ENCODE results near the gene BAG1.
A peak's percentile ranks its signal among the peaks of the same experiment; 100 is the strongest.

BAG1 gene

DNA sequence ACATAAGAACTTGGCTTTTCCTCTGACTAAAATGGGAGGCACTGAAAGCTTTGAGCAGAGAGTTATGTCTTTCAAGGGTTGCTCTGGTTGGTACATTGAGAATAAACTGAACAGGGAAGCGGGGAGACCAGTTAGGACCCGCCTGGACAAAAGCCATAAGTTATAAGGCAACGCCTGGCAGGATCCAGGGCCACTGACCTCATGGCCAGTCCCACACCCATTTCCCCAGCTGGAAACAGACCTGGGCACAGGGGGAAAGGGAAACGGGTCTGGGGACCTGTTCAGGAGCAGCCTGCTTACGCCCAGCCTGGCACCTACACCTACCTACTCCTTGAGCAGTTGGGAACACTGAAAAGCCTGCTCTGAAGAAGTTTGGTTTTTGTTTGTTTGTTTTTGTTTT lies 23.2 kb downstream of the BAG1 start:
- H3K79me1 ChIP-seq (ENCODE audit: low read depth, low read length) = no peaks in the 10 kb centered on the region
- H2BK15ac ChIP-seq (ENCODE audit: low read length) = no peak overlapping the region
- no peak overlapping the region for H3K4me3 ChIP-seq (ENCODE audit: low read length in 2 of 2)
- no peak overlapping the region for H3K14ac ChIP-seq (ENCODE audit: low read length)
- H3K27me3 ChIP-seq (ENCODE audit: control insufficient read depth in 3 of 3, insufficient read depth in 3 of 3, low read depth in 1 of 3, low read length in 3 of 3) = peaks cover 0 to 3% (median 3%) of the 10 kb centered on the region in 3 experiments
- H3K27ac ChIP-seq (replicated peaks; ENCODE audit: low read length) = no peak overlapping the region
- WGBS, 2 donors (ENCODE audit: extremely low coverage in 2 of 2, insufficient read length in 2 of 2, insufficient replicate concordance in 1 of 2) = no CpG with 5 or more reads among the region's 5 CpGs
- H3K23ac ChIP-seq (ENCODE audit: low read depth, low read length, poor library complexity) = no peak overlapping the region
- DNase-seq (ENCODE audit: low spot score) = no peak
- H3K4ac ChIP-seq (ENCODE audit: low read length) = no peak overlapping the region
- H3K9ac ChIP-seq (ENCODE audit: low read depth, low read length, poor library complexity) = no peak overlapping the region
- no peak overlapping the region for H4K8ac ChIP-seq (ENCODE audit: low read depth, low read length)
- H4K91ac ChIP-seq (ENCODE audit: low read depth, low read length, poor library complexity) = no peak overlapping the region
- H2BK12ac ChIP-seq (ENCODE audit: low read length) = no peak overlapping the region
- no peak overlapping the region for H2BK120ac ChIP-seq (ENCODE audit: low read depth, low read length)
- H3K4me1 ChIP-seq (ENCODE audit: control insufficient read depth in 2 of 2, insufficient read depth in 1 of 2, low read depth in 1 of 2, low read length in 2 of 2) = peaks cover 0 to 2% of the 10 kb centered on the region in 2 donors
- no peaks in the 10 kb centered on the region for H3K9me3 ChIP-seq (replicated peaks in 1 of 2; ENCODE audit: control insufficient read depth in 2 of 2, insufficient read depth in 1 of 2, low read depth in 1 of 2, low read length in 2 of 2)
- H3K36me3 ChIP-seq (replicated peaks in 1 of 2; ENCODE audit: control insufficient read depth in 2 of 2, insufficient read depth in 2 of 2, low read length in 2 of 2) = no peaks in the 10 kb centered on the region
- H2AFZ ChIP-seq (ENCODE audit: low read length) = no peak overlapping the region
- no peak overlapping the region for H2AK5ac ChIP-seq (ENCODE audit: low read depth, low read length)
- H2BK5ac ChIP-seq (ENCODE audit: low read length) = no peak overlapping the region
- no peak overlapping the region for H3K4me2 ChIP-seq (ENCODE audit: insufficient read depth, low read length, poor library complexity, severe bottlenecking)
- H3K18ac ChIP-seq (ENCODE audit: low read length) = no peak overlapping the region

DNA sequence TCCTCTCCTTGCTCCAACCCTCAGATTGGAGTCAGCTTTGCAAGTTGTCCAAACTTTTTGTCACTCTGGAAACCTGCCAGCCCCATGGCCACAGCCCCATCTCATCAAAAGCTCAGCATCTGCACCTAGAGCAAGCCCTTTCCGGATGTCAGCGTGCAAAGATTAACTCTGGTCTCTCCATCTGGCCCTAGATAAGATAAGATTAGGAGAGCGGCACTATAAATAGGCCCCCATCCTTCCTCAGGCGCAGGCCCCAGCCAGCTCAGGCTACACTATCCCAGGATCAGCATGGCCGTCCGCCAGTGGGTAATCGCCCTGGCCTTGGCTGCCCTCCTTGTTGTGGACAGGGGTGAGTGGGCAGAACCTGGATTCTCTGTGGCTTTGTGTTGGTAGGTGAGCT lies 24.6 kb downstream of the BAG1 start, which contains the start of gene SPINK4:
TSS of gene SPINK4 (plus strand) at position 247 of the 400 bp plus-strand sequence. CDS start at position 289, 42 bp downstream.
- H4K91ac ChIP-seq (ENCODE audit: low read depth, low read length, poor library complexity) = no peak within 1 kb of the TSS

DNA sequence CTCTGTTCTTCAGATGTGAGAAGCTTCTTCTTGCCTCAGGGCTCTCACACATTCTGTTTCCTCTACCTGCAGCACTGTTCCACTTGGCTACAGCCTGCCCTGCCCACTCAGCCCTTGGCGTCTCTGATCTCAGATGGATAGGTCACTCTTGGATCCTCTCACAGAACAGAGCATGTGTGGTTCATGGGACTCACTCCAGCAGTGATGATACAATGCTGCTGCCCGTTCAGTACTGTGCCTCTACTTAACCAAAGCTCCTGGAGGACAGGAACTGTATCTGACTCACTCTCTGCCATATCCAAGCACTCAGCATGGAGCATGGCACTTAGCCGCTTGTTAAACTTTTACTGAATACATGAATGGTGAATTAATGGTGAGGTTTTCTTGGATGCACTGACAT lies 27.9 kb downstream of the BAG1 start:
- no peak overlapping the region for H2BK15ac ChIP-seq (ENCODE audit: low read length)
- H3K4me3 ChIP-seq (ENCODE audit: low read length in 2 of 2) = no peak overlapping the region
- no peak overlapping the region for H3K23ac ChIP-seq (ENCODE audit: low read depth, low read length, poor library complexity)
- H2AFZ ChIP-seq (ENCODE audit: low read length) = no peak overlapping the region
- H3K4me1 ChIP-seq (ENCODE audit: control insufficient read depth in 2 of 2, insufficient read depth in 1 of 2, low read depth in 1 of 2, low read length in 2 of 2) = peaks cover 0 to 2% of the 10 kb centered on the region in 2 donors
- no peak overlapping the region for H3K14ac ChIP-seq (ENCODE audit: low read length)
- H3K27ac ChIP-seq (replicated peaks; ENCODE audit: low read length) = no peak overlapping the region
- H2AK5ac ChIP-seq (ENCODE audit: low read depth, low read length) = no peak overlapping the region
- H2BK5ac ChIP-seq (ENCODE audit: low read length) = no peak overlapping the region
- no peaks in the 10 kb centered on the region for H3K9me3 ChIP-seq (replicated peaks in 1 of 2; ENCODE audit: control insufficient read depth in 2 of 2, insufficient read depth in 1 of 2, low read depth in 1 of 2, low read length in 2 of 2)
- no peak overlapping the region for H4K8ac ChIP-seq (ENCODE audit: low read depth, low read length)
- peaks cover 0 to 11% (median 3%) of the 10 kb centered on the region in 3 experiments for H3K27me3 ChIP-seq (ENCODE audit: control insufficient read depth in 3 of 3, insufficient read depth in 3 of 3, low read depth in 1 of 3, low read length in 3 of 3)
- no peak for DNase-seq (ENCODE audit: low spot score)
- no peak overlapping the region for H2BK12ac ChIP-seq (ENCODE audit: low read length)
- no peak overlapping the region for H3K9ac ChIP-seq (ENCODE audit: low read depth, low read length, poor library complexity)
- no peak overlapping the region for H3K4me2 ChIP-seq (ENCODE audit: insufficient read depth, low read length, poor library complexity, severe bottlenecking)
- H4K91ac ChIP-seq (ENCODE audit: low read depth, low read length, poor library complexity) = no peak overlapping the region
- no CpG with 5 or more reads among the region's 3 CpGs for WGBS, 2 donors (ENCODE audit: extremely low coverage in 2 of 2, insufficient read length in 2 of 2, insufficient replicate concordance in 1 of 2)
- no peaks in the 10 kb centered on the region for H3K79me1 ChIP-seq (ENCODE audit: low read depth, low read length)
- no peaks in the 10 kb centered on the region for H3K36me3 ChIP-seq (replicated peaks in 1 of 2; ENCODE audit: control insufficient read depth in 2 of 2, insufficient read depth in 2 of 2, low read length in 2 of 2)
- H2BK120ac ChIP-seq (ENCODE audit: low read depth, low read length) = no peak overlapping the region
- no peak overlapping the region for H3K4ac ChIP-seq (ENCODE audit: low read length)
- H3K18ac ChIP-seq (ENCODE audit: low read length) = no peak overlapping the region

More for the DNA sequence above, 24.6 kb downstream of the BAG1 start, which contains the start of gene SPINK4:
- H3K4me3 ChIP-seq (ENCODE audit: low read length in 2 of 2) = no peak within 1 kb of the TSS
- H3K4me2 ChIP-seq (ENCODE audit: insufficient read depth, low read length, poor library complexity, severe bottlenecking) = no peak within 1 kb of the TSS
- no peak within 1 kb of the TSS for H3K9ac ChIP-seq (ENCODE audit: low read depth, low read length, poor library complexity)
- DNase-seq (ENCODE audit: low spot score) = no peak
- H3K18ac ChIP-seq (ENCODE audit: low read length) = no peak within 1 kb of the TSS
- no peak within 1 kb of the TSS for H2AK5ac ChIP-seq (ENCODE audit: low read depth, low read length)
- no peak within 1 kb of the TSS for H2BK12ac ChIP-seq (ENCODE audit: low read length)
- no peaks in the 10 kb centered on the region for H3K9me3 ChIP-seq (replicated peaks in 1 of 2; ENCODE audit: control insufficient read depth in 2 of 2, insufficient read depth in 1 of 2, low read depth in 1 of 2, low read length in 2 of 2)
- no peak within 1 kb of the TSS for H3K14ac ChIP-seq (ENCODE audit: low read length)
- H3K79me1 ChIP-seq (ENCODE audit: low read depth, low read length) = no peaks in the 10 kb centered on the region
- H2BK5ac ChIP-seq (ENCODE audit: low read length) = no peak within 1 kb of the TSS
- no peak within 1 kb of the TSS for H3K4ac ChIP-seq (ENCODE audit: low read length)
- no peaks in the 10 kb centered on the region for H3K36me3 ChIP-seq (replicated peaks in 1 of 2; ENCODE audit: control insufficient read depth in 2 of 2, insufficient read depth in 2 of 2, low read length in 2 of 2)
- WGBS, 2 donors (ENCODE audit: extremely low coverage in 2 of 2, insufficient read length in 2 of 2, insufficient replicate concordance in 1 of 2) = no CpG with 5 or more reads among the region's 7 CpGs
- no peak within 1 kb of the TSS for H4K8ac ChIP-seq (ENCODE audit: low read depth, low read length)
- no peak within 1 kb of the TSS for H3K23ac ChIP-seq (ENCODE audit: low read depth, low read length, poor library complexity)
- H2BK15ac ChIP-seq (ENCODE audit: low read length) = no peak within 1 kb of the TSS
- no peak within 1 kb of the TSS for H3K27ac ChIP-seq (replicated peaks; ENCODE audit: low read length)
- H3K27me3 ChIP-seq (ENCODE audit: control insufficient read depth in 3 of 3, insufficient read depth in 3 of 3, low read depth in 1 of 3, low read length in 3 of 3) = peaks cover 0 to 3% (median 3%) of the 10 kb centered on the region in 3 experiments
- H2AFZ ChIP-seq (ENCODE audit: low read length) = peak within 1 kb of the TSS; percentile 74
- H2BK120ac ChIP-seq (ENCODE audit: low read depth, low read length) = no peak within 1 kb of the TSS
- H3K4me1 ChIP-seq (ENCODE audit: control insufficient read depth in 2 of 2, insufficient read depth in 1 of 2, low read depth in 1 of 2, low read length in 2 of 2) = peaks cover 0 to 2% of the 10 kb centered on the region in 2 donors

DNA sequence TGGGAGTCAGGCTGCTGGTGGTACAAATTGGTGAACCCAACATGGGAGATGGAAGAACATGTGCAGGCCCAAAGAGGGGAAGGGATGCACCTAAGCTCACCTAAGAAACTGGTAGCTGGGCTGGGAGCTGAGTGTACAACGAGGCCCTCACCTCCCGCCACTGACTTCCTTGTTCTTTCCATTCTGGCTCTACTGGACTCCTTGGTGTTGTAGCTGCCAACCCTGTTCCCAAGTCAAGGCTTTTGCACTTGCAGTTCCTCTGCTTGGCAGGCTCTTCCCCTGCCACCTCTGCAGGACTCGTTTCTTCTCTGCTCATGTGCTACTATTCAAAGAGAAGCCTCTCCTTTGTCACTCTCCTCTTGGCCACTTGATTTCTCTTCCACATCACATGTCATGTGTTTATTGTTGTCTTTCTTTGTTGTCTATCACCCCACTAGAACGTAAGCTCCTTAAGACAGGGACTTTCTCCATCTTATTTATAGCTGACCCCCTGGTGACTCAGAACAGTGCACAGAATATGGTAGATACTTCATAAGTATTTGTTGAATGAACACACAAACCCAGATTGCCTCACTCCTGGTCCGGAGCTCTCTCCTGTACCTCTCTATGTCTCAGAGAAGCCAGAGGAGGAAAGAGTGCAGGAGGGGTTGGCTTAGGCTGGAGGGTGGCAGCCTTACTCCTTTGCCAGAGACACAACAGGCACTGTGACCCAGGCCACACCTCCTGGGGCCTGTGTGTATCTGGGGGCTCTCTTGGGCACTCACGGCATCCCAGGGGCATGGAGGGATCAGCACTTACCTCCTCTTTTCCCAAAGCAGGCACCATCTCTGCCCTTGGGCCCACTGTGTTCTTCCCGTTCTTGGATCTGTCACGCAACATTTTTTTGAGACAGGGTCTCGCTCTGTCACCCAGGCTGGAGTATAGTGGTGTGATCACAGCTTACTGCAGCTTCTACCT lies 29.7 kb downstream of the BAG1 start:
- no peak overlapping the region for H2AK5ac ChIP-seq (ENCODE audit: low read depth, low read length)
- WGBS, 2 donors (ENCODE audit: extremely low coverage in 2 of 2, insufficient read length in 2 of 2, insufficient replicate concordance in 1 of 2) = no CpG with 5 or more reads among the region's 9 CpGs
- no peak for DNase-seq (ENCODE audit: low spot score)
- no peak overlapping the region for H4K91ac ChIP-seq (ENCODE audit: low read depth, low read length, poor library complexity)
- no peak overlapping the region for H2BK120ac ChIP-seq (ENCODE audit: low read depth, low read length)
- H3K27me3 ChIP-seq (ENCODE audit: control insufficient read depth in 3 of 3, insufficient read depth in 3 of 3, low read depth in 1 of 3, low read length in 3 of 3) = peaks cover 0 to 11% (median 3%) of the 10 kb centered on the region in 3 experiments
- H3K4me2 ChIP-seq (ENCODE audit: insufficient read depth, low read length, poor library complexity, severe bottlenecking) = no peak overlapping the region
- H3K4me1 ChIP-seq (ENCODE audit: control insufficient read depth in 2 of 2, insufficient read depth in 1 of 2, low read depth in 1 of 2, low read length in 2 of 2) = peaks cover 0 to 2% of the 10 kb centered on the region in 2 donors
- no peak overlapping the region for H4K8ac ChIP-seq (ENCODE audit: low read depth, low read length)
- no peak overlapping the region for H2AFZ ChIP-seq (ENCODE audit: low read length)
- no peak overlapping the region for H3K23ac ChIP-seq (ENCODE audit: low read depth, low read length, poor library complexity)
- H3K36me3 ChIP-seq (replicated peaks in 1 of 2; ENCODE audit: control insufficient read depth in 2 of 2, insufficient read depth in 2 of 2, low read length in 2 of 2) = no peaks in the 10 kb centered on the region
- H3K4ac ChIP-seq (ENCODE audit: low read length) = no peak overlapping the region
- no peak overlapping the region for H3K27ac ChIP-seq (replicated peaks; ENCODE audit: low read length)
- H3K79me1 ChIP-seq (ENCODE audit: low read depth, low read length) = no peaks in the 10 kb centered on the region
- no peaks in the 10 kb centered on the region for H3K9me3 ChIP-seq (replicated peaks in 1 of 2; ENCODE audit: control insufficient read depth in 2 of 2, insufficient read depth in 1 of 2, low read depth in 1 of 2, low read length in 2 of 2)
- no peak overlapping the region for H2BK12ac ChIP-seq (ENCODE audit: low read length)
- no peak overlapping the region for H2BK15ac ChIP-seq (ENCODE audit: low read length)
- no peak overlapping the region for H2BK5ac ChIP-seq (ENCODE audit: low read length)
- no peak overlapping the region for H3K18ac ChIP-seq (ENCODE audit: low read length)
- no peak overlapping the region for H3K9ac ChIP-seq (ENCODE audit: low read depth, low read length, poor library complexity)
- no peak overlapping the region for H3K14ac ChIP-seq (ENCODE audit: low read length)
- H3K4me3 ChIP-seq (ENCODE audit: low read length in 2 of 2) = no peak overlapping the region

Measured in neuronal stem cell (in vitro differentiated cells).